GM18511 (cell line): Measurements from ENCODE around the gene TMC1.
A peak's percentile ranks its signal among the peaks of the same experiment; 100 is the strongest.
"Not testable (repeated sequence)": the region's sequence is repeated elsewhere in the genome, so short reads cannot be mapped to it uniquely, and the experiment has no call there.

Experiments used
- ATAC-seq: cut with Tn5 transposase; IDR thresholded peaks from one replicate; pipeline ENCODE4 v1.9.1; 2021; ENCODE audit warnings: mild to moderate bottlenecking, moderate library complexity; ENCODE audit not compliant: unreplicated experiment

Gene TMC1

DNA sequence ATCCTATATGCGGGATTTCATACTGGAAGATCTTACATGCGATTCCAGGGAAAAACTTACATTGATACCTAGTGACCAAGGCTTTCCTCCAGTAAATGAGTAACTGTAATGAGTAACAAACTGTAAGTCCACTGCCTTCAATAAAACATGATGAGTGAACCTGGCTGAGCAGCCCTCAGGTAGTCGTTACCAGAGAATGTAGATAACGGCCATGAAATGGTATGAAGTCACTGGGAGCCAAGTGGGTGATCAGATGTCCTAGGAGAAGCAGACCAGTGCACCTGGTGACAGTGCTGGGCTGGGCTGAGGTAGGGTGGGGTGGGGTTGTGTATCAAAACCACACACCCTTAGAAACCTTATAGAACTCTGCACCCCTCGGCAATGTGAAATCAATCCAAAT lies 227.9 kb downstream of the TMC1 start:
- no peak for ATAC-seq

GRCh38 chr9:72751541-72751940 lies 230.1 kb downstream of the TMC1 start:
- no peak for ATAC-seq

- no peak for ATAC-seq
Observed at GRCh38 chr9:72753266-72753893, 232.0 kb downstream of the TMC1 start.

GRCh38 chr9:72755836-72756235 lies 234.4 kb downstream of the TMC1 start:
- ATAC-seq, result no peak

GRCh38 chr9:72758944-72759343 lies 237.5 kb downstream of the TMC1 start:
- ATAC-seq, result no peak

- no peak for ATAC-seq
Observed at GRCh38 chr9:72763022-72763421, 241.6 kb downstream of the TMC1 start.

- ATAC-seq, result no peak
Observed at GRCh38 chr9:72769546-72769945, 248.1 kb downstream of the TMC1 start.

- no peak for ATAC-seq
Observed at GRCh38 chr9:72772661-72773060, 251.3 kb downstream of the TMC1 start.

DNA sequence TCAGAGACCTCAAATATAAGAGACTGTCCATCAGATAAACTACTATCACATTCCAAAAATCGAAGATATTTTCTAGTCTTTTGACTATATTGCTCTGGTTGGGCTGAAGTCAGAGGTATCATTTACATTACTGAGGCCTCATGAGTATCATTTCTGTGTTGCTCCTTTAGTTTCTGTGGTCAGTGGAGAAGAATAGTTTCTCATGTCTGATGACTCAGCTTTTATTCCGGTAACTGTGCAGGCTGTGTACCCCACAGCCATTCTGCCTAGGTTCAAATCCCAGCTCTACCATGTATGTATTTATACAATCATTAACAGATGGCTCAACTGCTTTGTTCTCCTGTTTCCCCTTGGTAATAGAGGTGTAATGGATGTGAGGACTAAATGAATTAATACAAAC lies 252.2 kb downstream of the TMC1 start:
- no peak for ATAC-seq

- no peak for ATAC-seq
Observed at GRCh38 chr9:72775570-72775969, 254.2 kb downstream of the TMC1 start.

DNA sequence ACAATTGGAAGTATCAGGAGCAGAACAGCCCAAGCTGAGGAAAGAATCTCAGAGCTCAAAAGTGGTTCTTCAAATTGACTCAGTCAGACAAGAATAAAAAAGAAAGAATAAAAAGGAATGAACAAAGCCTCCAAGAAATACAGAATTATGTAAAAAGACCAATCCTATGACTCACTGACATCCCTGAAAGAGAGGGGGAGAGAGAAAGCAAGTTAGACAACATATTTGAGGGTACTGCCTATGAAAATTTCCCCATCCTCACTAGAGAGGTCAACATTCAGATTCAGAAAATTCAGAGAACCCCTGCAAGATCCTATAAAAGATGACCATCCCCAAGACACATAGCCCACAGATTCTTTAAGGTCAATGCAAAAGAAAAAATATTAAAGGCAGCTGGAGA lies 258.2 kb downstream of the TMC1 start:
- no peak for ATAC-seq

GRCh38 chr9:72786948-72787347 lies 265.5 kb downstream of the TMC1 start:
- no peak for ATAC-seq

DNA sequence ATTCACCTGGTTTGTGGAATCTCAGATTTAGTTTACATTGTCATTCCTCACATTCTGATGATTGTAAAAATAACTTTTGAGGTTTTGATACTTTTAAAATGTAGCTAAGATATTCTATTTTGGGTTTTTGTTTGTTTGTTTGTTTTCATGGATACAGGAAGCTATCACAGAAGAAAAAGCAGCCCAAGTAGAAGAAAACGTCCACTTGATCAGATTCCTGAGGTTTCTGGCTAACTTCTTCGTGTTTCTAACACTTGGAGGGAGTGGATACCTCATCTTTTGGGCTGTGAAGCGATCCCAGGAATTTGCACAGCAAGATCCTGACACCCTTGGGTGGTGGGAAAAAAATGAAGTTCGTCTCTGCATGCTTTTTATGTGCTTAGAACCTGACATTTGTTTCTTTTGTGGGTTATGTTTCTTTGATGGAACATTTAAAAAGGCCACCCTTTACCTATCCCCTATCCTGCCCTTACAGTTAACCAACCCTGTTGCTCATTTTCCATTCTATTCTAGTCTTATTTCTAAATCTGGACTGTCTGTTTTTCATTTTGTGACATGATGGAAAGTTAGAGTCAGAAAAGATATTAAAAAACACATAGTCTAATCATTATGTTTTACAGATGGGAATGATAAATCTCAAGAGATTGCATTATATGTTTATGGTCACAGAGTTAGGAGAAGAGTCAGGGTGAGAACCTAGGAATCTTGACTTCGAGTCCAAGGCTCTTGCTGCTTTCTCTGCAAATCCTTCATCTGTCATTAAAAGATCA lies 267.7 kb downstream of the TMC1 start:
- ATAC-seq, result no peak

DNA sequence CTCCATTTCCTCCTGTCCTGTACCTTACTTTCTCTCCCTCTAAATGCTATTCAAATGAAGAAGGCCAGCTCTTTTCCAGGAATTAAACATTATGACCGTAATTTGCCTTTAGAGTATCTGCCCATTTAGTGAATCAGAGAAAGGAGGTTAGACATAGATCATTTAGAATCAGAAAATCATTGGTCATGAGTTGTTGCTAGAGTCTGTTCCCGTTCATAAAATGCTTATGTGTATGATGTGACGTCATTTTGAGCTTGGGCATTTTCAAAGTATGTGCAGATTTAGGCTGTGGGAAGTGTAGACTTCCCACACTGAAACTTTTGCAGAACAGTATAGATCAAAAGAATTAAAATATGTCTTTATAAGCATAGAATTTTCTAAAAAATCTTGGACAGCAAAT lies 268.5 kb downstream of the TMC1 start:
- no peak for ATAC-seq

DNA sequence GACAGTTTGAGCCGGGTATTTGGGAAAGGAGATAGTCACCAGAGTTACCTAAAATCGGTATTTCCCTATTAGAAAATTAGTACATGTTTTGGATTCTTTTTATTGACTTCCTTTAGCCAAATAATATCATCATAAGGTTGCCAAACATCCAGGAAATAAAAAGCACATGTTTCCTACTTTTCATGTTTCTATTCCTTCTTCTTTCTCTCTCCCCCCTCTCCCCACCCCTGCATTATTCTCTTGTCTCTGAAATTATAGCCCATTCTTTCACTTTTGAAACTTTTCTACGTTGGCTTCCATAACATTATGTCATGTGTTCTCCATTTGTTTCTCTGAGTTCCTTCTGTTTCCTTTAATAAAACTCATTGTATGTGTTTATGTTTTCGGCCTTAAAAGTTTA lies 269.6 kb downstream of the TMC1 start:
- no peak for ATAC-seq

GRCh38 chr9:72791436-72791835 lies 270.0 kb downstream of the TMC1 start:
- no peak for ATAC-seq

DNA sequence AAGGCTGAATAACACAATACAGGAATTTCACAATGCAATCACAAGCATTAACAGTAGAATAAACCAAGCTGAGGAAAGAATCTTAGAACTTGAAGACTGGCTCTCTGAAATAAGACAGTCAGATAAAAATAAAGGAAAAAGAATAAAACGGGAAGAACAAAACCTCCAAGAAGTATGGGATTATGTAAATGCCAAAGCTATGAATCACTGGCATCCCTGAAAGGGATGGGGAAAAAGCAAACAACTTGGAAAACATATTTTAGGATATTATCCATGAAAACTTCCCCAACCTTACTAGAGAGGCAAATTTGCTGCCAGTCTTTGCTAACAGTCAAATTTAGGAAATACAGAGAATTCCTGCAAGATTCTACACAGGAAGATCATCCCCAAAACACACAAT lies 273.5 kb downstream of the TMC1 start:
- ATAC-seq, result no peak

DNA sequence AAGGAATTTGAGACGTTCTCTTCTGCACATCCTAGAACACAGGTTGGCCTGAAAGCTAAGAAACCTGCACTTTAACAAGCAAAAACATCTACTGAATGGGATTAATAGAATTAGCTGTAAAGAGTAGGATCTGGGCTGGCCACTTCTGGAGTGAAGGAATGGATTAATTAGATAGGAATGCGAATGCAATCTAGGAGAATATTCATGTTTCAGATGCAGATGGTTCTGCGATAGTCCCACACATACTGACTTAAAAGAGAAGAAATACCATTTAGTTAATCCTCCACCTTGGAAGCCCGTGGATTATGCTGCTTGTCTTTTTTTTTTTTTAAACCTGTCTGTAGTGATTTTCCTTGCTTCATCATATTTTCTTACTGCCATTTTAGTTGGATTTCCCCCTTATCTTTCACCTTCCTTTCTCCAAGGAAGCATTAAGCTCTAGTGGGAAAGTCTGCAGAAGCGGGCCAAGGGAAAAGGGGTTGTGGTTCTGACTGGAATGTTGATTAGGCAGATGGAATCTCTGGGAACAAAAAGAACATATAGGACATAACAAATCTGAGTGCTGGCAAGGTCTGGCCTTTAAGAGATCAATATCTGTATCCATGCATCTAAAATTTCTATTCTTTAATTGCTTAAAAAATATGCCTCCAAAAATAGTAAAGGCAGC lies 279.1 kb downstream of the TMC1 start:
- no peak for ATAC-seq

GRCh38 chr9:72805238-72805637 lies 283.8 kb downstream of the TMC1 start:
- no peak for ATAC-seq

DNA sequence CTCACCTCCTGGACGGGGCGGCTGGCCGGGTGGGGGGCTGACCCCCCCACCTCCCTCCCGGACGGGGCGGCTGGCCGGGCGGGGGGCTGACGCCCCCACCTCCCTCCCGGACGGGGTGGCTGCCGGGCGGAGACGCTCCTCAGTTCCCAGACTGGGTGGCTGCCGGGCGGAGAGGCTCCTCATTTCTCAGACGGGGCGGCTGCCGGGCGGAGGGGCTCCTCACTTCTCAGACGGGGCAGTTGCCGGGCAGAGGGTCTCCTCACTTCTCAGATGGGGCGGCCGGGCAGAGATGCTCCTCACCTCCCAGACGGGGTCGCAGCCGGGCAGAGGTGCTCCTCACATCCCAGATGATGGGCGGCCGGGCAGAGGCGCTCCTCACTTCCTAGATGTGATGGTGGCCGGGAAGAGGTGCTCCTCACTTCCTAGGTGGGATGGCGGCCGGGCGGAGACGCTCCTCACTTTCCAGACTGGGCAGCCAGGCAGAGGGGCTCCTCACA lies 285.0 kb downstream of the TMC1 start:
- not testable (repeated sequence) for ATAC-seq

DNA sequence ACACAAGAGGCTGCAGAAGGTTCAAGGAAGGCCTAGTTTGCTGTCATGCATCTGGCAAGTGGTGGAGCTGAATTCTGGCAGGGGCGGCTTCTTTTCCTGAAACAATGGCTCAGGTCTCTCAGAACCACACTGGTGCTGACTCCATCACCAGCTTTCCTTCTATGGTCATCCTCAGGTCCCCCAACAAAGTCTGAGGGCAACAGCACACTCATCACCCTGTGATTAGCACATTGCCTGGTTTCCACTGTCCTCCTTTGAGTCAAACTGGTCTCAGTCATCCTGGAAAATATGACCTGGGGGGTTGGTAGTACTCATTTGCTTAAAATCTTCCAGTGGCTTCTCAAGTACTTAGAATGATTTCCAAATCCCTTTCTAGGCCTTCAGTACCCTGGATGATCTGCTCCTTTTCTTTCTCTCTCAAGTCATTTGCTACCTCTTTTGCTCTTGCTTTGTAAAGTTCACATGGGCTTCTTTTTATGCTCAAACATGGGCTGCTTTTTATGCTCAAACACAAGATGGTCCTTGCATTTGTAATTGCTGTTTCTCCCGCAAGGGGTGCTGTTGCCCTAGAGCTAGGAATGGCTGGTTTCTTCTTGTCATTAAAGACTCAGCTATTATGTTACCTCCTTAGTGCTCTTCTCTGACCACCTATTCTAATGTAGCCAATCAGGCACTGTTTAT lies 286.5 kb downstream of the TMC1 start:
- peak; percentile 54 for ATAC-seq

DNA sequence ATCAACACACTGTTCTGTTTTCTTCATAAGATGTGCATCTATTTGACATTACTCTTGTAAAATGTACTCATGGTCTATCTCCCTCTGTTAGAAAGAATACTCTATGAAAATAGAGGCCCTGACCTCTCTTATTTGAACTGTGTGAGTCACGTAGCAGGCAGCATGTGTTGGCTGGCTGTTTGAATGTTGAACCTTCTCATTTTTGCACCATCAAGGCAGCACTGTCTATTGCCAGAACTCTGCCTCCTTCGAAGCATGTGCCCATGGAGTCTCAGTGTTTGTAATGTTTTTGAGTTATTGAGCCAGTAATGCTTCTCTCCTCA lies 287.0 kb downstream of the TMC1 start:
- ATAC-seq, result no peak
